ENCODE data around the gene SLC25A12. TPM values are rescaled to one million over a fixed set of nuclear protein-coding genes. Genes with fewer than 3 reads are reported as not detected.

SLC25A12 gene
- total RNA-seq, 2 experiments from 2014 or later = 8.7 to 9.5 TPM

GRCh38 chr2:171846894-171847293 is 47.1 kb downstream of the SLC25A12 start:
- Mint-ChIP-seq H3K36me3 (ENCODE audit: low read depth) (peaks cover 39% of the 10 kb centered on the region), H3K9me3 (no peaks in the 10 kb centered on the region), H3K27me3 (no peaks in the 10 kb centered on the region), H3K4me3 (no peak overlapping the region), H3K27ac (no peak overlapping the region), H3K4me1 (ENCODE audit: low read depth) (no peaks in the 10 kb centered on the region)
- no peak for DNase-seq
- Histone ChIP-seq H3K4me1 (ENCODE audit: insufficient read depth, low read length) (no peaks in the 10 kb centered on the region), H3K27ac (ENCODE audit: low read depth in 1 of 2, low read length in 2 of 2) (no peak overlapping the region), H3K9me3 (ENCODE audit: control insufficient read depth in 1 of 2, insufficient read depth in 1 of 2, low read length in 2 of 2) (peaks cover 0 to 4% of the 10 kb centered on the region in 2 experiments), H3K36me3 (ENCODE audit: insufficient read depth, low read length) (peaks cover 5% of the 10 kb centered on the region), H3K4me3 (ENCODE audit: low read length) (no peak overlapping the region), H3K27me3 (ENCODE audit: control insufficient read depth in 1 of 2, insufficient read depth in 2 of 2, low read length in 2 of 2) (no peaks in the 10 kb centered on the region)
- ChIA-PET CTCF (no interaction called here), POLR2A (no interaction called here)
- no peak for TF ChIP-seq CTCF (IDR thresholded peaks at IDR 0.05)
- ATAC-seq (ENCODE audit: poor library complexity) = no peak
- intact Hi-C loops (cut with DNase I, micrococcal nuclease) = no loop called here

GRCh38 chr2:171841996-171842395 is 52.0 kb downstream of the SLC25A12 start:
- ChIA-PET POLR2A (no interaction called here), CTCF (no interaction called here)
- H3K4me3 ChIP-seq (ENCODE audit: low read length) = no peak overlapping the region
- ATAC-seq (ENCODE audit: poor library complexity) (no peak), DNase-seq (no peak)
- intact Hi-C loops (cut with DNase I, micrococcal nuclease) = no loop called here
- TF ChIP-seq CTCF (IDR thresholded peaks at IDR 0.05) = no peak
- Mint-ChIP-seq H3K27me3 (no peaks in the 10 kb centered on the region), H3K36me3 (ENCODE audit: low read depth) (peaks cover 68% of the 10 kb centered on the region), H3K4me3 (no peak overlapping the region), H3K9me3 (no peaks in the 10 kb centered on the region), H3K27ac (no peak overlapping the region), H3K4me1 (ENCODE audit: low read depth) (no peaks in the 10 kb centered on the region)
- H3K27ac ChIP-seq (ENCODE audit: low read depth in 1 of 2, low read length in 2 of 2) = no peak overlapping the region
- peaks cover 22% of the 10 kb centered on the region for H3K36me3 ChIP-seq (ENCODE audit: insufficient read depth, low read length)
- H3K4me1 ChIP-seq (ENCODE audit: insufficient read depth, low read length) = no peaks in the 10 kb centered on the region
- H3K27me3 ChIP-seq (ENCODE audit: control insufficient read depth in 1 of 2, insufficient read depth in 2 of 2, low read length in 2 of 2) = no peaks in the 10 kb centered on the region
- H3K9me3 ChIP-seq (ENCODE audit: control insufficient read depth in 1 of 2, insufficient read depth in 1 of 2, low read length in 2 of 2) = peaks cover 0 to 4% of the 10 kb centered on the region in 2 experiments

- H3K27me3 ChIP-seq (ENCODE audit: control insufficient read depth in 1 of 2, insufficient read depth in 2 of 2, low read length in 2 of 2) = no peaks in the 10 kb centered on the region
- H3K9me3 Mint-ChIP-seq = no peaks in the 10 kb centered on the region
- no peak overlapping the region for H3K27ac Mint-ChIP-seq
- no peaks in the 10 kb centered on the region for H3K4me1 ChIP-seq (ENCODE audit: insufficient read depth, low read length)
- H3K36me3 ChIP-seq (ENCODE audit: insufficient read depth, low read length) = peaks cover 58% of the 10 kb centered on the region
- H3K4me3 Mint-ChIP-seq = no peak overlapping the region
- TF ChIP-seq CTCF (IDR thresholded peaks at IDR 0.05) = no peak
- H3K4me3 ChIP-seq (ENCODE audit: low read length) = no peak overlapping the region
- ATAC-seq (ENCODE audit: poor library complexity) = no peak
- peaks cover 0 to 4% of the 10 kb centered on the region in 2 experiments for H3K9me3 ChIP-seq (ENCODE audit: control insufficient read depth in 1 of 2, insufficient read depth in 1 of 2, low read length in 2 of 2)
- no peaks in the 10 kb centered on the region for H3K4me1 Mint-ChIP-seq (ENCODE audit: low read depth)
- no peak for DNase-seq
- peaks cover 98% of the 10 kb centered on the region for H3K36me3 Mint-ChIP-seq (ENCODE audit: low read depth)
- intact Hi-C loops (cut with DNase I, micrococcal nuclease) = no loop called here
- H3K27me3 Mint-ChIP-seq = no peaks in the 10 kb centered on the region
- POLR2A ChIA-PET = no interaction called here
- H3K27ac ChIP-seq (ENCODE audit: low read depth in 1 of 2, low read length in 2 of 2) = no peak overlapping the region
- CTCF ChIA-PET = no interaction called here
Observed at GRCh38 chr2:171837736-171838135, 56.3 kb downstream of the SLC25A12 start.
